Keratinocyte (primary cell): Measurements from ENCODE around the gene ITIH4.

Experiments used
- EZH2 ChIP-seq: IDR thresholded peaks from one replicate; pipeline ENCODE4 v1.6.1; 2012; ENCODE audit warnings: inconsistent platforms, mild to moderate bottlenecking, low read length, moderate library complexity
- TF ChIP-seq, protein P1 (sequence below), 3 experiments: IDR thresholded peaks in 1 of 3; conservative IDR thresholded peaks in 1 of 3; optimal IDR thresholded peaks in 1 of 3; 2 replicates in 2 of 3; 3 replicates in 1 of 3; pipeline versions ENCODE3 to v1.5.1; 2011; ENCODE audit warnings: low read length in 3 of 3, mild to moderate bottlenecking in 3 of 3, moderate library complexity in 2 of 3, control low read depth in 1 of 3, inconsistent platforms in 1 of 3; ENCODE audit not compliant: insufficient read depth in 2 of 3; ENCODE audit errors: extremely low read depth in 1 of 3

DNA sequence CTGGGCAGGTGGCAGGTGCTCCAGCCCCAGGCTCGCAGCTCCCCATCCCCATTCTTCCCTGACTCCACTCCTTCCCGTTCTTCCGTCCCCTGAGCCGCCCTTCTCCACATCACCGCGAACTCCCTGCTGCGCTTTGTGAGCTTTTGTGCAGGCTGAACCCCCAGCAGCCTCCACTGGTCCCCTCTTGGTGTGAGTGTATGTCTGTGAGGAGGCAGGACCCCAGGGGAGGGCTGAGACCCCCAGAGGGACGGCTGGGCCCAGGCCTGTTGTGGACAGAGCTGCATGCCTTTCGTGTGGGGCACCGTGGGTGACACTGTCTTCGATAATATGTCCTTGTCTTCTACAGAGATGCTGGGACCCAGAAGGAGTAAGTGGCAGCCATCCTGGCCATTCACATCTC lies 43.2 kb downstream of the ITIH4 start:
- TF ChIP-seq, protein P1, sequence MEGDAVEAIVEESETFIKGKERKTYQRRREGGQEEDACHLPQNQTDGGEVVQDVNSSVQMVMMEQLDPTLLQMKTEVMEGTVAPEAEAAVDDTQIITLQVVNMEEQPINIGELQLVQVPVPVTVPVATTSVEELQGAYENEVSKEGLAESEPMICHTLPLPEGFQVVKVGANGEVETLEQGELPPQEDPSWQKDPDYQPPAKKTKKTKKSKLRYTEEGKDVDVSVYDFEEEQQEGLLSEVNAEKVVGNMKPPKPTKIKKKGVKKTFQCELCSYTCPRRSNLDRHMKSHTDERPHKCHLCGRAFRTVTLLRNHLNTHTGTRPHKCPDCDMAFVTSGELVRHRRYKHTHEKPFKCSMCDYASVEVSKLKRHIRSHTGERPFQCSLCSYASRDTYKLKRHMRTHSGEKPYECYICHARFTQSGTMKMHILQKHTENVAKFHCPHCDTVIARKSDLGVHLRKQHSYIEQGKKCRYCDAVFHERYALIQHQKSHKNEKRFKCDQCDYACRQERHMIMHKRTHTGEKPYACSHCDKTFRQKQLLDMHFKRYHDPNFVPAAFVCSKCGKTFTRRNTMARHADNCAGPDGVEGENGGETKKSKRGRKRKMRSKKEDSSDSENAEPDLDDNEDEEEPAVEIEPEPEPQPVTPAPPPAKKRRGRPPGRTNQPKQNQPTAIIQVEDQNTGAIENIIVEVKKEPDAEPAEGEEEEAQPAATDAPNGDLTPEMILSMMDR (optimal IDR thresholded peaks at IDR 0.05 in 1 of 3, IDR thresholded peaks at IDR 0.05 in 1 of 3, conservative IDR thresholded peaks at IDR 0.05 in 1 of 3; ENCODE audit: extremely low read depth in 1 of 3, insufficient read depth in 2 of 3, low read length in 3 of 3): no peak
- no peak for TF ChIP-seq EZH2
